Liver (tissue), 3 donors: ENCODE results near the gene LSM2.

Experiments used
- CTCF ChIP-seq: fragments of 150-350 bp; IDR thresholded peaks from 2 replicates; pipeline ENCODE4 v1.5.1; 2017; ENCODE audit warnings: improper control_type of control experiment, low read depth, low read length; ENCODE audit not compliant: missing input control
- RAD21 ChIP-seq, 2 donors: IDR thresholded peaks; 2 replicates each; pipeline ENCODE4 v1.6.1; 2016; ENCODE audit warnings: antibody characterized with exemption in 2 of 2, mild to moderate bottlenecking in 2 of 2
- donor health status: healthy.
- donor health status: healthy.

DNA sequence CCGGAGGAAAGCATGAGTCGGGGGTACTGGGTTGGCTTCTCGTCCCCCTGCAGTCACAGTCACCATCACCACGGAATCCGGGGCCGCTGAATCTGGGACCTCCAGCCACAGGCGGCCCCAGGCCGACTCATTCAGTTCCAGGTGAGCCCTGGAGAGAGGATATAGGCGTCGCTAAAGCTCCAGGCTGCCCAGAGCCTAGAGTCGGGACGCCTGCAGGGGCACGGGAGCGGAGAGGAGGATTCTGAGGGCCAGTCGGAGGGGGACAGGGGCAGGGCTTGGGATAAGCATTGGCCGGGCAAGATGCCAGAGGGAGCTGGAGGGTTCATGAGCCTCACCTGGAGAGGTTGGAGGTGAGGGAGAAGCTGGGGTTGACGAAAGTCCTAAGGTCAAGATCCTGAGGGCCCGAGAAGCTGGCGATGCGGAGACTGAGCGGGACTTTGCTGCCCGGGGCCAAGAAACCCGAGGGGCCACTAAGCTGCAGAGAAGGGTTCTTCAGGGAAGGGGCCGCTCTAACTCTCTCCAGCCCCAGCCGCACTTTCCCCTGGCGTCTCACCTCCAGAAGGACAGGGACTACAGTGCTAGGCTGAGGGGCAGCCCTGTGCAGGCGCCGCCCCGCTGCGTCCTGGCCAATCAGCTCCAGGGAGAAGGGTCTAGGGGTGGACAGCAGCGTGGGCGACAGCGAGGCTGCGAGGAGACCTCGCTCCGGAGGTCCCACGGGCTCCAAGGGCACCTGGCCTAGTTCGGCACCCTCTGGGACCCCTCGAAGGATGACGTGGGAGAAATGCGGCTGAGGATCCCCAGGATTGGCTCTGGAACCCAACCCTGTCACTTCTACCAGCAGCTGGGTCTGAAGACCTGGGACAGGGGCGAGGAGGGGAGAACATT lies 40.6 kb downstream of the LSM2 start:
- TF ChIP-seq CTCF (no peak), RAD21 (IDR thresholded peaks at IDR 0.05) (no peak)
